ENCODE results near the gene SLC1A2.

- no peak for TF ChIP-seq CTCF (IDR thresholded peaks at IDR 0.05; ENCODE audit: low read depth, low read length)
- TF ChIP-seq POLR2A (IDR thresholded peaks at IDR 0.05; ENCODE audit: extremely low read depth, insufficient read length) = no peak
These were observed 200.4 kb downstream of the SLC1A2 start for GRCh38 chr11:35218956-35219355.
